SJCRH30 (cell line): ENCODE measurements around the gene ROR1. TPM values are rescaled to one million over a fixed set of nuclear protein-coding genes. Genes with fewer than 3 reads are reported as not detected.

Experiments used
- DNase-seq, 2 experiments: peaks; one replicate each; pipeline ENCODE4 v3.0.0-alpha.2; 2015 to 2020
- H3K27ac ChIP-seq: fragments of 250-450 bp; sonication (Bioruptor Pico); 2 replicates; pipeline ENCODE4 v1.5.1; 2020; ENCODE audit warnings: mild to moderate bottlenecking, moderate library complexity
- H3K27me3 ChIP-seq: fragments of 250-450 bp; sonication (Bioruptor Pico); 2 replicates; pipeline ENCODE4 v1.5.1; 2020; ENCODE audit warnings: mild to moderate bottlenecking, moderate library complexity
- H3K36me3 ChIP-seq: fragments of 250-450 bp; sonication (Bioruptor Pico); 2 replicates; pipeline ENCODE4 v1.5.1; 2020; ENCODE audit warnings: mild to moderate bottlenecking, moderate library complexity
- H3K4me1 ChIP-seq: fragments of 250-450 bp; sonication (Bioruptor Pico); 2 replicates; pipeline ENCODE4 v1.5.1; 2020; ENCODE audit warnings: mild to moderate bottlenecking, moderate library complexity
- H3K4me3 ChIP-seq: fragments of 250-450 bp; sonication (Bioruptor Pico); 2 replicates; pipeline ENCODE4 v1.5.1; 2020; ENCODE audit warnings: mild to moderate bottlenecking, moderate library complexity
- H3K9me3 ChIP-seq: fragments of 250-450 bp; sonication (Bioruptor Pico); replicated peaks from 2 replicates; pipeline ENCODE4 v1.5.1; 2020; ENCODE audit warnings: mild to moderate bottlenecking, moderate library complexity
- total RNA-seq: library from RNA; depleted of rRNA; stranded (reverse); fragments of >200 nt; shearing (Covaris generic); gene quantifications from 2 replicates; pipeline ENCODE4 v1.2.3, GENCODE V29; 2014

ROR1 gene
- total RNA-seq, 1 experiment from 2014 or later: 5.5 TPM

DNA sequence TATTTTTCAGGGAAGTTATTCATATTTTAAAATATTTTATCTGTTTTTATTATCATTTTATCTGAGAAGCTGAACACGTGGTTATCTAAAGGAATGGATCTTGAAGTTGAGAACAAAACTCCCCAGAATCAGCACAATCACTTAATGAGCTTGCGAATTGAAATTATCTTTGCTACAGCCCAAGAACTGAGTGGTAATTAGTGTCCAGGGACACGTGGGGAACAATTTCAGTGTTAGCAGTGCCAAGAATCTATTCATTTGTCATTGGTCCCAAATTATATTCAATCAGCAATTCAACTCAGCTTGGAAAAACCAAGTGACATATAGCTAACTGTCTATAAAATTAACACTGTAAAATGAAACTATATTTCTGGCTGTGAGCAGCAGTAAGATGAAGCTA, 232.0 kb downstream of the ROR1 start:
- Histone ChIP-seq H3K27ac (no peak overlapping the region), H3K36me3 (no peaks in the 10 kb centered on the region), H3K4me1 (peaks cover 15% of the 10 kb centered on the region; the same call in 1 of the 2 replicates), H3K27me3 (no peaks in the 10 kb centered on the region), H3K9me3 (no peaks in the 10 kb centered on the region), H3K4me3 (no peak overlapping the region)
- DNase-seq: no peak

GRCh38 chr1:64006276-64007051, 232.6 kb downstream of the ROR1 start:
- H3K4me3 ChIP-seq: no peak overlapping the region
- H3K27ac ChIP-seq: no peak overlapping the region
- no peaks in the 10 kb centered on the region for H3K36me3 ChIP-seq
- no peaks in the 10 kb centered on the region for H3K27me3 ChIP-seq
- H3K9me3 ChIP-seq: no peaks in the 10 kb centered on the region
- H3K4me1 ChIP-seq: peaks cover 13% of the 10 kb centered on the region; the same call in 1 of the 2 replicates
- DNase-seq: peak in 1 of 2 experiments; percentile 11

DNA sequence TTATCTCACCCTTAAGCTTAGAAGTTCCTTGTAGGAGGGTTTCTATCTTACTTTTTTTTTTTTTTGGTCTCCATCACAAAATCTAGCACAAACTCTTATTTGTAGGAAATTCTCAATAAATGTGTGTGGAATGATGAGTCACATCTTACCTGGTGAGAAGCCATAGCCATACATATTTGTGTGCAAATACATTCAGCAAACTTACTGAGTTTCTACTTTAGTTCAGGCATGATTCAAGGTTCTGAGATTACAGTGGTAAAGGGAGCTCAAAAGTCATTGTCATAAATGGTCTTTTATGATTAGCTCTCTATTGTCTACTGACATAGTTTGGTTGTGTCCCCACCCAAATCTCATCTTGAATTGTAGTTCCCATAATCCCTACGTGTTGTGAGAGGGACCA, 236.5 kb downstream of the ROR1 start:
- Histone ChIP-seq H3K27ac (no peak overlapping the region), H3K9me3 (no peaks in the 10 kb centered on the region; the same call in 1 of the 2 replicates), H3K36me3 (no peaks in the 10 kb centered on the region), H3K4me3 (no peak overlapping the region), H3K27me3 (no peaks in the 10 kb centered on the region), H3K4me1 (peaks cover 13% of the 10 kb centered on the region; the same call in 1 of the 2 replicates)
- DNase-seq: no peak

- Histone ChIP-seq H3K27me3 (no peaks in the 10 kb centered on the region), H3K4me1 (no peaks in the 10 kb centered on the region; the same call in 1 of the 2 replicates), H3K4me3 (no peak overlapping the region), H3K27ac (no peak overlapping the region), H3K9me3 (no peaks in the 10 kb centered on the region; the same call in 1 of the 2 replicates), H3K36me3 (no peaks in the 10 kb centered on the region)
- DNase-seq: no peak
Observed at GRCh38 chr1:64013395-64013794, 239.6 kb downstream of the ROR1 start.

DNA sequence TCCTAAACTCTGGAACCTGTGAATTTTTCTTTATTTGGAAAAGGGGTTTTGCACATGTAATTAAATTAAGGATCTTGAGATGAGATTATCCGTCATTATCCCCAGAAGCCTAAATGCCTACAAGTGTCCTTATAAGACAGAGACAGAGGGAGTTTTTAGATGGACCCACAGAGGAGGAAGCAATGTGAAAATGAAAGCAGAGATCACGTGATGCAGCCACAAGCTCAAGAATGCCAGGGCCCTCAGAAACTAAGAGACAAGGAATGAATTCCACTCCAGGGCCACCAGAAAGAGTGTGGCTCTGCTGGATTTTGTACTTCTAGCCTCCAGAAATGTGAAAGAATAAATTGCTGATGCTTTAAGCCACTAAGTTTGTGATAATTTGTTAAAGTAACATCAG, 246.0 kb downstream of the ROR1 start:
- no peaks in the 10 kb centered on the region for H3K4me1 ChIP-seq
- H3K27ac ChIP-seq: no peak overlapping the region

DNA sequence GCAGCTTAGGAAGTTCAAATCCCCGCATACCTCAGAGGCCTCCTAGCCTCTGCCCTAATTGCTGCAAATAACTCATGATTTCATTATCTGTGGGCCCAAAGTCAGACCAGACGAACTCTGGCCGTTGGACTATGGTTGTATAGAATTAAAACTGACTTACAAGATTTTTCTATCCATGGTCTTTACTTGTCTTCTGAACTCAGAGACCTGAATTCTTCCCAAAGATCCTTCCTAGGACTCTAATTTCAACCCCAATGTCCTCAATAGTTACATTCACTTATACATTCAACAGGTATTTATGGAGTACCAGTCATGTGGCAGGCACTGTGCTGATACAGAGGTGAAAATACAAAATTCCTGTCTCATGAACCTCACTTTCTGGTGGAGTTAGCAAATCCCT, 247.2 kb downstream of the ROR1 start:
- no peaks in the 10 kb centered on the region for H3K9me3 ChIP-seq
- DNase-seq: no peak
- no peaks in the 10 kb centered on the region for H3K4me1 ChIP-seq
- H3K36me3 ChIP-seq: no peaks in the 10 kb centered on the region
- H3K27ac ChIP-seq: no peak overlapping the region
- no peaks in the 10 kb centered on the region for H3K27me3 ChIP-seq
- H3K4me3 ChIP-seq: no peak overlapping the region

More for the DNA sequence above, 246.0 kb downstream of the ROR1 start:
- no peaks in the 10 kb centered on the region for H3K27me3 ChIP-seq
- H3K9me3 ChIP-seq: no peaks in the 10 kb centered on the region
- no peak for DNase-seq
- H3K36me3 ChIP-seq: no peaks in the 10 kb centered on the region
- no peak overlapping the region for H3K4me3 ChIP-seq

- DNase-seq: no peak
- no peaks in the 10 kb centered on the region for H3K9me3 ChIP-seq
- no peak overlapping the region for H3K27ac ChIP-seq
- no peak overlapping the region for H3K4me3 ChIP-seq
- H3K36me3 ChIP-seq: no peaks in the 10 kb centered on the region
- H3K4me1 ChIP-seq: no peaks in the 10 kb centered on the region
- no peaks in the 10 kb centered on the region for H3K27me3 ChIP-seq
Observed at GRCh38 chr1:64025051-64025450, 251.2 kb downstream of the ROR1 start.

- H3K36me3 ChIP-seq: no peaks in the 10 kb centered on the region
- H3K27ac ChIP-seq: no peak overlapping the region
- no peaks in the 10 kb centered on the region for H3K27me3 ChIP-seq
- H3K9me3 ChIP-seq: no peaks in the 10 kb centered on the region
- H3K4me1 ChIP-seq: no peaks in the 10 kb centered on the region
- no peak overlapping the region for H3K4me3 ChIP-seq
- DNase-seq: no peak
Observed at GRCh38 chr1:64029037-64029436, 255.2 kb downstream of the ROR1 start.

DNA sequence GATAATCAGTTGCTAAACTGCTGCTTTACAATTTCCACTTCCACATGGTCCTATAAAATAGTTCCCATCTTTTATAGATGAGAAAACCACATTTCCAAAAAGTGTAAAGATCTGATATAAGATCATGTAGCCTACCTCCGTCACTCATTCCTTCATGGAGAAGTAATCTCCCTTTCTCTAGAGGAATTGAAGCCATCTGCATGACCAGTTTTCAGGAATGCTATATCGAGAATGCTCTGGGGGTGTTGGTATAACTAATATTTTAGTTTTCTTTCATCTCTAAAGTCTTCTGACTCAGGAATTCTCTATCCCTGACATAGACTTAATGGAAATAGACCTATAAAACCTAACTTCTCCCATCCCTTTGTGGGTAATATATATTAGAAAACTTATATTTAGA, 256.6 kb downstream of the ROR1 start:
- Histone ChIP-seq H3K9me3 (no peaks in the 10 kb centered on the region), H3K27me3 (no peaks in the 10 kb centered on the region), H3K4me1 (no peaks in the 10 kb centered on the region), H3K27ac (no peak overlapping the region), H3K4me3 (no peak overlapping the region), H3K36me3 (no peaks in the 10 kb centered on the region)
- no peak for DNase-seq

DNA sequence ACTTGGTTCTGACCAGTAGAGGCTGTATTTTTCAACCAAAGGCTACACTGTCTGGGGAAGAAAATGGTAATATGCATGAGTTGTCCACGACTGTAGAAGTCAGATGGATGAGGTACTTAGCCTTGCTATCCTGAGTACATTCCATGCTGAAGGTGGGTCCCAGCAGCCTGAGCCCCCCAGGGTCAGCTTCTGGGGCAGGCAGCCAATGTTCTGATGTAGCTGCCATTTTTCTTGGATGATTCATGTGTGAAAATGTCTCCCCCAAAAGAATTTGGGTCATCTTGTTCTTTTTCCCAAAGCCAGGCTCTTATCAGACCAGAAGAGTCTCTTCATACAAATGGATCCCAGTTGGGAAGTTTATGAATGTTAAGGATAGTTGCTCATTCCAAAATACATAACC, 257.4 kb downstream of the ROR1 start:
- Histone ChIP-seq H3K4me3 (no peak overlapping the region), H3K27me3 (no peaks in the 10 kb centered on the region), H3K9me3 (no peaks in the 10 kb centered on the region), H3K27ac (no peak overlapping the region), H3K4me1 (no peaks in the 10 kb centered on the region), H3K36me3 (no peaks in the 10 kb centered on the region)
- no peak for DNase-seq

- no peaks in the 10 kb centered on the region for H3K36me3 ChIP-seq
- H3K4me1 ChIP-seq: peaks cover 5% of the 10 kb centered on the region
- no peak overlapping the region for H3K27ac ChIP-seq
- H3K4me3 ChIP-seq: no peak overlapping the region
- H3K9me3 ChIP-seq: no peaks in the 10 kb centered on the region
- H3K27me3 ChIP-seq: no peaks in the 10 kb centered on the region
- no peak for DNase-seq
Observed at GRCh38 chr1:64033667-64034220, 259.9 kb downstream of the ROR1 start.

DNA sequence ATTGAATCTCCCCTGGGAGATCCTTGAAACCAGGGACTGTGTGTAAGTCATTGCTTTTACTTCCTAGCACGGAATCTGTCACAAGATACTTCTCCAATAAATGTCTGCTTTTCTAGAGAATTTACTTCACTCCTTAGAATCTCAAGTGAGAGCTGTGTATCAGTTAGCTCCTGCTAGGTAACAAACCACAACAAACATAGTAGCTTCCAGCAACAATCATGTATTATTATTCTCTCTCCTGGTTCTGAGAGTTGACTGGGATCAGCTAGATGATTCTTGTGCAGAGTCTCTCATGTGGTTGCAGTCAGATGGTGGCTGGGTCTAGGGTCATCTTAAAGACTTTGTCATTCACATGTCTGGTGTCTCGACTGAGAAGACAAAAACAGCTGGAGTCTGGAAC, 262.7 kb downstream of the ROR1 start:
- DNase-seq: no peak
- no peaks in the 10 kb centered on the region for H3K9me3 ChIP-seq
- H3K4me1 ChIP-seq: peaks cover 21% of the 10 kb centered on the region
- no peaks in the 10 kb centered on the region for H3K27me3 ChIP-seq
- H3K27ac ChIP-seq: no peak overlapping the region
- no peak overlapping the region for H3K4me3 ChIP-seq
- H3K36me3 ChIP-seq: no peaks in the 10 kb centered on the region

DNA sequence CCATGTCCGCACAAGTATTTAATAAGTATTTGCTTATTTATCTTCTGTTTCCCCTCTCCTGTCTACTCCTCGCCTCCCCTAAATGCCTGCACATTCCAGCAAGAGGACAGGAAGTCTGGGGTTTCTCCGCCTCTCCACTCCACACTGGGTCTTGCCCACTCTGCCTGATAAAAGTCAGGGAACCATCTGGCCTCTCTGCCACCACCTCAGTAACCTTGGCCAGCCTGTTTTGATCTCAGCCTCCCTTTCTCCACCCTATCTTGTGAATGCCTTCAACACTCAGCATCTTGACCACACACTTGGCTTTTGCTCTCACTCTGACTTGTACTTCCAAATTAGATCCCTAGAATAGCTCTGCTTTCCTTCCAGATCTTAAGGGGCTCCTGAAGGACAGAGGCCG, 264.3 kb downstream of the ROR1 start:
- Histone ChIP-seq H3K4me3 (no peak overlapping the region), H3K27me3 (no peaks in the 10 kb centered on the region), H3K9me3 (no peaks in the 10 kb centered on the region), H3K4me1 (peaks cover 21% of the 10 kb centered on the region), H3K27ac (no peak overlapping the region), H3K36me3 (no peaks in the 10 kb centered on the region)
- peak in 1 of 2 experiments; percentile 18 for DNase-seq

- Histone ChIP-seq H3K27me3 (no peaks in the 10 kb centered on the region), H3K36me3 (no peaks in the 10 kb centered on the region), H3K4me3 (no peak overlapping the region), H3K27ac (no peak overlapping the region; the same call in 1 of the 2 replicates), H3K4me1 (peaks cover 21% of the 10 kb centered on the region), H3K9me3 (no peaks in the 10 kb centered on the region)
- no peak for DNase-seq
Observed at GRCh38 chr1:64038965-64039364, 265.1 kb downstream of the ROR1 start.

DNA sequence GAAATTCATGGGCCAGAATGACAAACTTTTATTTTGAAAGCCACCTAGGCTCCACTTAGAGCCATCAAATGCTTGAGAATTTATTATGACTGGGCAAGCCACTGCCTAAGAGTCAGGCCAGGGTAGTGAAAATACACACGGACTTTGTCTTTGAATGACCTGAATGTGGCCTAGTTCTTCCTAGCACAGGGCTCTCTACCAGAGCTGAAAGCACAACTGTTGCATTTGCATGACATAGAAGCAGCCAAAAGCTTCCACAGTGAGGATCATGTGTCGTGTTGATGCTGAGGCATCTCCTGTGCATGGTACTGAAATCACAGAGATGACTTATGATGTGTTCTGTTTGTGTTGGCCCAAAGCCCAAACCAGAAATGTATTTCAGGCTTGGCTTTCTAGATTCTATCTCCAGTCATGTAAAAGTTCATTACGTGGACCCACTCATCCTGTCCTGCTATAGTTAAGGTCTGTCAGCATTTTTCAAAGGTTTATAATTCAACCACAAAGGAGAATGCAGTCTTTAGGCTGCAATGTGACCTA, 265.6 kb downstream of the ROR1 start:
- peak; percentile 89 to 95 for DNase-seq
- peaks cover 21% of the 10 kb centered on the region for H3K4me1 ChIP-seq
- no peaks in the 10 kb centered on the region for H3K27me3 ChIP-seq
- H3K27ac ChIP-seq: no peak overlapping the region; the same call in 1 of the 2 replicates
- no peaks in the 10 kb centered on the region for H3K9me3 ChIP-seq
- H3K4me3 ChIP-seq: no peak overlapping the region
- H3K36me3 ChIP-seq: no peaks in the 10 kb centered on the region
